Mucosa of descending colon (tissue), 3 donors: ENCODE data around the gene ZBTB3. TPM values are rescaled to one million over a fixed set of nuclear protein-coding genes. Genes with fewer than 3 reads are reported as not detected.

Experiments used
- ATAC-seq: fragments of 200-7000 bp; cut with Tn5 transposase; one replicate; pipeline ENCODE4 v1.9.1; 2020; ENCODE audit warnings: mild to moderate bottlenecking, moderate library complexity
- DNase-seq, 3 donors: peaks; one replicate each; pipeline ENCODE4 v3.0.0-alpha.2; 2020
- H3K36me3 ChIP-seq: fragments of 200-600 bp; one replicate; pipeline ENCODE4 v1.8.0; 2021; ENCODE audit warnings: low read depth, mild to moderate bottlenecking
- H3K4me1 ChIP-seq: fragments of 200-600 bp; one replicate; pipeline ENCODE4 v1.8.0; 2021; ENCODE audit warnings: low read depth, mild to moderate bottlenecking
- H3K4me3 ChIP-seq: fragments of 200-600 bp; one replicate; pipeline ENCODE4 v1.8.0; 2021; ENCODE audit warnings: mild to moderate bottlenecking
- H3K9me3 ChIP-seq: fragments of 200-600 bp; one replicate; pipeline ENCODE4 v1.8.0; 2021; ENCODE audit warnings: mild to moderate bottlenecking
- CTCF ChIP-seq: fragments of 200-600 bp; IDR thresholded peaks from one replicate; pipeline ENCODE4 v1.8.0; 2022; ENCODE audit warnings: antibody characterized with exemption, mild to moderate bottlenecking
- intact Hi-C, 2 donors: fragments of 100-400 bp; cut with DNase I in 1 of 2; cut with micrococcal nuclease in 1 of 2; formaldehyde crosslinking; loops; one replicate each; pipeline versions ENCODE4 v1.11.0 to v1.11.1; 2022; cut with DNase I, micrococcal nuclease
- total RNA-seq, 3 donors: library from RNA; stranded (reverse); fragmentation: NEBNext Ultra II Directional in 2 of 3; extraction: Animal tissue kit (Norgen Biotek cat#: 25700) in 2 of 3; gene quantifications; one replicate each; pipeline versions ENCODE4 v1.2.1 to v1.2.4, GENCODE V29; 2021 to 2023
- donor health status: DM: no; HTN: no; CAD: no; lungs with moderate emphysema.
- donor health status: DM: no; HTN: no; CAD: no.
- donor health status: DM: no; HTN: yes; CAD: no.

The ZBTB3 gene
- total RNA-seq, 3 donors from 2014 or later, result 10.9 to 15.6 (median 13.0) TPM

GRCh38 chr11:62728171-62728988, 25.6 kb downstream of the ZBTB3 start, which contains the start of gene TTC9C:
TSS of gene TTC9C (plus strand) at chr11:62728486. CDS start at chr11:62728849, 363 bp downstream.
- peak within 1 kb of the TSS; percentile 90 for H3K4me3 ChIP-seq
- DNase-seq (peak; percentile 89 to 94 (median 92)), ATAC-seq (peak; percentile 67)
- H3K9me3 ChIP-seq, result no peaks in the 10 kb centered on the region
- TF ChIP-seq CTCF, result no peak
- peaks cover 35% of the 10 kb centered on the region for H3K4me1 ChIP-seq
- H3K36me3 ChIP-seq, result no peaks in the 10 kb centered on the region
- intact Hi-C loops, result no loop called here

GRCh38 chr11:62727872-62728170, 26.1 kb downstream of the ZBTB3 start:
- intact Hi-C loops, result no loop called here
- no peak for TF ChIP-seq CTCF
- no peaks in the 10 kb centered on the region for H3K36me3 ChIP-seq
- ATAC-seq (peak; percentile 74), DNase-seq (peak in 2 of 3 donors; percentile 84 to 90)
- no peaks in the 10 kb centered on the region for H3K9me3 ChIP-seq
- peak overlapping the region; percentile 90 for H3K4me3 ChIP-seq
- H3K4me1 ChIP-seq, result peaks cover 35% of the 10 kb centered on the region

GRCh38 chr11:62727165-62727871, 26.6 kb downstream of the ZBTB3 start, which contains the start of gene HNRNPUL2:
TSS of gene HNRNPUL2 (minus strand) at chr11:62727457. CDS start at chr11:62727156, 301 bp downstream.
- Histone ChIP-seq H3K4me3 (peak within 1 kb of the TSS; percentile 90), H3K36me3 (peaks cover 3% of the 10 kb centered on the region), H3K9me3 (no peaks in the 10 kb centered on the region), H3K4me1 (peaks cover 35% of the 10 kb centered on the region)
- no peak for TF ChIP-seq CTCF
- intact Hi-C loops, result no loop called here
- DNase-seq (peak; percentile 97 to 99 (median 99)), ATAC-seq (peak; percentile 84)

GRCh38 chr11:62726915-62727164, 27.1 kb downstream of the ZBTB3 start:
- Histone ChIP-seq H3K9me3 (no peaks in the 10 kb centered on the region), H3K4me1 (peaks cover 35% of the 10 kb centered on the region), H3K4me3 (peak overlapping the region; percentile 90), H3K36me3 (peaks cover 8% of the 10 kb centered on the region)
- peak; percentile 31 for ATAC-seq
- no peak for DNase-seq
- TF ChIP-seq CTCF, result no peak
- intact Hi-C loops, result no loop called here

- DNase-seq, result no peak
- intact Hi-C loops, result no loop called here
- peaks cover 10% of the 10 kb centered on the region for H3K36me3 ChIP-seq
Measured at GRCh38 chr11:62726156-62726914, 27.6 kb downstream of the ZBTB3 start.

More at GRCh38 chr11:62726156-62726914, 27.6 kb downstream of the ZBTB3 start:
- ATAC-seq, result no peak
- TF ChIP-seq CTCF, result no peak
- Histone ChIP-seq H3K9me3 (no peaks in the 10 kb centered on the region), H3K4me1 (peaks cover 34% of the 10 kb centered on the region), H3K4me3 (peak overlapping the region; percentile 90)
